ENCODE measurements around the gene UGT1A8.

The UGT1A8 gene

GRCh38 chr2:233772153-233772552, 154.7 kb downstream of the UGT1A8 start:
- DNase-seq = no peak

- no peak for DNase-seq
Measured at GRCh38 chr2:233772583-233772982, 155.2 kb downstream of the UGT1A8 start.

GRCh38 chr2:233773854-233774253, 156.4 kb downstream of the UGT1A8 start:
- DNase-seq = no peak

GRCh38 chr2:233775414-233775813, 158.0 kb downstream of the UGT1A8 start:
- DNase-seq = no peak

GRCh38 chr2:233778030-233778429, 160.6 kb downstream of the UGT1A8 start, which contains the start of gene MROH2A:
Gene MROH2A (plus strand): TSS chr2:233778330. CDS start chr2:233779359, 1,029 bp downstream.
- no peak for DNase-seq

GRCh38 chr2:233779722-233780121, 162.3 kb downstream of the UGT1A8 start:
- no peak for DNase-seq

- no peak for DNase-seq
Measured at GRCh38 chr2:233780771-233781170, 163.3 kb downstream of the UGT1A8 start.

GRCh38 chr2:233789554-233789953, 172.1 kb downstream of the UGT1A8 start:
- DNase-seq = no peak

GRCh38 chr2:233791151-233791882, 173.9 kb downstream of the UGT1A8 start:
- DNase-seq = no peak

- DNase-seq = no peak
Measured at GRCh38 chr2:233791883-233792329, 174.5 kb downstream of the UGT1A8 start.

GRCh38 chr2:233792720-233793119, 175.3 kb downstream of the UGT1A8 start:
- DNase-seq = no peak

GRCh38 chr2:233793465-233794127, 176.2 kb downstream of the UGT1A8 start:
- DNase-seq = no peak

- DNase-seq = no peak
Measured at GRCh38 chr2:233794128-233794658, 176.8 kb downstream of the UGT1A8 start.

GRCh38 chr2:233795735-233796171, 178.3 kb downstream of the UGT1A8 start:
- peak; percentile 10 for DNase-seq

- no peak for DNase-seq
Measured at GRCh38 chr2:233796254-233796653, 178.8 kb downstream of the UGT1A8 start.

GRCh38 chr2:233798335-233799086, 181.1 kb downstream of the UGT1A8 start:
- peak; percentile 15 for DNase-seq

- peak; percentile 11 for DNase-seq
Measured at GRCh38 chr2:233799087-233799665, 181.7 kb downstream of the UGT1A8 start.

GRCh38 chr2:233799716-233800115, 182.3 kb downstream of the UGT1A8 start:
- peak; percentile 5 for DNase-seq

- peak; percentile 4 for DNase-seq
Measured at GRCh38 chr2:233800208-233800607, 182.8 kb downstream of the UGT1A8 start.

GRCh38 chr2:233801357-233802131, 184.1 kb downstream of the UGT1A8 start:
- peak; percentile 36 for DNase-seq

GRCh38 chr2:233802132-233802815, 184.8 kb downstream of the UGT1A8 start:
- peak; percentile 20 for DNase-seq
